ENCODE measurements around the gene CROCC2. TPM values are rescaled to one million over a fixed set of nuclear protein-coding genes. Genes with fewer than 3 reads are reported as not detected.

The CROCC2 gene
- total and polyA plus RNA-seq, 2 of the 13 experiments (the other 11 are each of a cell fraction or from before 2014, with no cell fraction given), result not detected

- TF ChIP-seq, protein P1, sequence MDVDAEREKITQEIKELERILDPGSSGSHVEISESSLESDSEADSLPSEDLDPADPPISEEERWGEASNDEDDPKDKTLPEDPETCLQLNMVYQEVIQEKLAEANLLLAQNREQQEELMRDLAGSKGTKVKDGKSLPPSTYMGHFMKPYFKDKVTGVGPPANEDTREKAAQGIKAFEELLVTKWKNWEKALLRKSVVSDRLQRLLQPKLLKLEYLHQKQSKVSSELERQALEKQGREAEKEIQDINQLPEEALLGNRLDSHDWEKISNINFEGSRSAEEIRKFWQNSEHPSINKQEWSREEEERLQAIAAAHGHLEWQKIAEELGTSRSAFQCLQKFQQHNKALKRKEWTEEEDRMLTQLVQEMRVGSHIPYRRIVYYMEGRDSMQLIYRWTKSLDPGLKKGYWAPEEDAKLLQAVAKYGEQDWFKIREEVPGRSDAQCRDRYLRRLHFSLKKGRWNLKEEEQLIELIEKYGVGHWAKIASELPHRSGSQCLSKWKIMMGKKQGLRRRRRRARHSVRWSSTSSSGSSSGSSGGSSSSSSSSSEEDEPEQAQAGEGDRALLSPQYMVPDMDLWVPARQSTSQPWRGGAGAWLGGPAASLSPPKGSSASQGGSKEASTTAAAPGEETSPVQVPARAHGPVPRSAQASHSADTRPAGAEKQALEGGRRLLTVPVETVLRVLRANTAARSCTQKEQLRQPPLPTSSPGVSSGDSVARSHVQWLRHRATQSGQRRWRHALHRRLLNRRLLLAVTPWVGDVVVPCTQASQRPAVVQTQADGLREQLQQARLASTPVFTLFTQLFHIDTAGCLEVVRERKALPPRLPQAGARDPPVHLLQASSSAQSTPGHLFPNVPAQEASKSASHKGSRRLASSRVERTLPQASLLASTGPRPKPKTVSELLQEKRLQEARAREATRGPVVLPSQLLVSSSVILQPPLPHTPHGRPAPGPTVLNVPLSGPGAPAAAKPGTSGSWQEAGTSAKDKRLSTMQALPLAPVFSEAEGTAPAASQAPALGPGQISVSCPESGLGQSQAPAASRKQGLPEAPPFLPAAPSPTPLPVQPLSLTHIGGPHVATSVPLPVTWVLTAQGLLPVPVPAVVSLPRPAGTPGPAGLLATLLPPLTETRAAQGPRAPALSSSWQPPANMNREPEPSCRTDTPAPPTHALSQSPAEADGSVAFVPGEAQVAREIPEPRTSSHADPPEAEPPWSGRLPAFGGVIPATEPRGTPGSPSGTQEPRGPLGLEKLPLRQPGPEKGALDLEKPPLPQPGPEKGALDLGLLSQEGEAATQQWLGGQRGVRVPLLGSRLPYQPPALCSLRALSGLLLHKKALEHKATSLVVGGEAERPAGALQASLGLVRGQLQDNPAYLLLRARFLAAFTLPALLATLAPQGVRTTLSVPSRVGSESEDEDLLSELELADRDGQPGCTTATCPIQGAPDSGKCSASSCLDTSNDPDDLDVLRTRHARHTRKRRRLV (CRISPR knock-in tag; IDR thresholded peaks at IDR 0.05), result no peak
- peak; percentile 46; the same call in 1 of the 2 replicates for TF ChIP-seq ZNF280D (CRISPR knock-in tag; IDR thresholded peaks at IDR 0.05)
- TF ChIP-seq ZMYM3 (CRISPR knock-in tag; IDR thresholded peaks at IDR 0.05), result peak; percentile 47; the same call in 1 of the 2 replicates
- no peak for TF ChIP-seq MED8 (CRISPR knock-in tag; IDR thresholded peaks at IDR 0.05; ENCODE audit: insufficient replicate concordance)
- no peak for TF ChIP-seq ESRRA (CRISPR knock-in tag; IDR thresholded peaks at IDR 0.05; ENCODE audit: low read depth)
- no peak for TF ChIP-seq REL (CRISPR knock-in tag; conservative IDR thresholded peaks at IDR 0.05)
- peak; percentile 34 for TF ChIP-seq YY1 (IDR thresholded peaks at IDR 0.05; ENCODE audit: insufficient read depth, insufficient replicate concordance, low read depth, low read length)
- peak; percentile 91 for TF ChIP-seq ZFP36 (IDR thresholded peaks at IDR 0.05; ENCODE audit: borderline replicate concordance, low read depth, low read length, partially characterized antibody)
- no peak for TF ChIP-seq ZNF709 (CRISPR knock-in tag; IDR thresholded peaks at IDR 0.05)
- TF ChIP-seq ZNF878 (CRISPR knock-in tag; IDR thresholded peaks at IDR 0.05), result no peak
- no peak for TF ChIP-seq ZNF562 (CRISPR knock-in tag; IDR thresholded peaks at IDR 0.05; ENCODE audit: borderline replicate concordance)
- no peak for TF ChIP-seq CBFB (CRISPR knock-in tag; IDR thresholded peaks at IDR 0.05)
- TF ChIP-seq IKZF1 (IDR thresholded peaks at IDR 0.05), result no peak
- TF ChIP-seq HDAC1 (CRISPR knock-in tag; IDR thresholded peaks at IDR 0.05), result peak; percentile 26; the same call in 1 of the 2 replicates
- TF ChIP-seq BCL6 (CRISPR knock-in tag; IDR thresholded peaks at IDR 0.05), result no peak
- 0 out of 2 replicates have a peak, but pooled peaks have one; percentile 17 for TF ChIP-seq SALL1 (CRISPR knock-in tag; IDR thresholded peaks at IDR 0.05)
- no peak for TF ChIP-seq ZMAT5 (CRISPR knock-in tag; IDR thresholded peaks at IDR 0.05; ENCODE audit: borderline replicate concordance, low read depth)
- TF ChIP-seq NCOA1 (CRISPR knock-in tag; IDR thresholded peaks at IDR 0.05), result no peak
- 0 out of 2 replicates have a peak, but pooled peaks have one; percentile 29 for TF ChIP-seq REPIN1 (CRISPR knock-in tag; IDR thresholded peaks at IDR 0.05; ENCODE audit: borderline replicate concordance, low read depth)
- no peak for TF ChIP-seq EHMT2 (IDR thresholded peaks at IDR 0.05; ENCODE audit: borderline replicate concordance, low read depth, low read length)
- no peak for TF ChIP-seq KDM6A (CRISPR knock-in tag; IDR thresholded peaks at IDR 0.05; ENCODE audit: low read depth)
- TF ChIP-seq CHD2 (IDR thresholded peaks at IDR 0.05; ENCODE audit: low read depth, low read length), result no peak
Observed at GRCh38 chr2:240913810-240914644, 7.9 kb downstream of the CROCC2 start (continued).

Data from HepG2 (cell line).